ENCODE data around the gene PGAM1. TPM values are rescaled to one million over a fixed set of nuclear protein-coding genes. Genes with fewer than 3 reads are reported as not detected.

The PGAM1 gene
- total and polyA plus RNA-seq, 9 of the 15 experiments (the other 6 are each of a cell fraction or from before 2014, with no cell fraction given): 40.3 to 559 (median 269) TPM

DNA sequence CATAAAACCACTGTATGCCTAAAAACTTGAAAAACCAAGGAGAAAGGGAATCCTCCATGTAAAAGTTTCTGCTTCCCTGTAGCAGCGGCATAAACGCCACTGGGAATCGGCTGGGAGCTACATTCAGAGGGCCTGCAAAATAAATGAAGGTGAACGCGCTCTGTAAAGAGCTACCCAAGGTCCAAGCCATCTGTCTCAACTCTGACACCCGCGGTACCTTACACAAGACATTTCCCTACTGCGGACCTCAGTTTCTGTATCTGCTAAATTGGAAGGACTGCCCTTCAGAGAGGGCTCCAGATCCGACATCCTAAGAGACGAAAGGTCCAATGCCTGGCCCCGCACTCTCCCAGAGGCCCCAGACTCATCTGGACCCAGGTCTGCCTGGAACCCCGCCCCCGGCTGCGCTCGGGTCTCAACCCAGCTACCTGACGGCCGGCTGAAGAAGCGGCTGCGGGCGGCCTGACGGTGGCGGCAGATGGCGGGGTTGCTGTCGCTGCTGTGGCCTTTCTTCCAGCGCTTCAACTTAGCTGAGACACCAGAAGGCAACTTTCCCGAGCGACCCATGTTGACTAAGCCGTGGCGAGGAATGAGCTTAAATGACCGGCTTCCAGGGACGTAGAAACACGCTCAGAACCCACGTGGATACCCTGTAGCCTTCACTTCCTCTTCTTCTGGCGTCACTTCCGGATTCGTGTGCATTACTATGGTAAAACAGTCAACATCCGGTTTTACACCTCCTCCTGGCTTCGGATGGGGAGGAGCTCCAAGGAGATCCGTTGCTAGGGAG is 25.1 kb upstream of the PGAM1 start, which contains the start of gene RRP12 (continued):
- TF ChIP-seq, protein P1, sequence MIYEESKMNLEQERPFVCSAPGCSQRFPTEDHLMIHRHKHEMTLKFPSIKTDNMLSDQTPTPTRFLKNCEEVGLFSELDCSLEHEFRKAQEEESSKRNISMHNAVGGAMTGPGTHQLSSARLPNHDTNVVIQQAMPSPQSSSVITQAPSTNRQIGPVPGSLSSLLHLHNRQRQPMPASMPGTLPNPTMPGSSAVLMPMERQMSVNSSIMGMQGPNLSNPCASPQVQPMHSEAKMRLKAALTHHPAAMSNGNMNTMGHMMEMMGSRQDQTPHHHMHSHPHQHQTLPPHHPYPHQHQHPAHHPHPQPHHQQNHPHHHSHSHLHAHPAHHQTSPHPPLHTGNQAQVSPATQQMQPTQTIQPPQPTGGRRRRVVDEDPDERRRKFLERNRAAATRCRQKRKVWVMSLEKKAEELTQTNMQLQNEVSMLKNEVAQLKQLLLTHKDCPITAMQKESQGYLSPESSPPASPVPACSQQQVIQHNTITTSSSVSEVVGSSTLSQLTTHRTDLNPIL (CRISPR knock-in tag; IDR thresholded peaks at IDR 0.05): no peak
- TF ChIP-seq NFRKB (IDR thresholded peaks at IDR 0.05; ENCODE audit: low read depth) (no peak), NUFIP1 (IDR thresholded peaks at IDR 0.05; ENCODE audit: partially characterized antibody) (no peak), ZNF212 (CRISPR knock-in tag; IDR thresholded peaks at IDR 0.05) (no peak), KDM4B (IDR thresholded peaks at IDR 0.05; ENCODE audit: borderline replicate concordance in 2 of 2, low read depth in 1 of 2) (peak in 1 of 2 experiments; percentile 60; a peak in 1 of 4 replicates), ZNF3 (CRISPR knock-in tag; IDR thresholded peaks at IDR 0.05) (no peak), ARHGAP35 (IDR thresholded peaks at IDR 0.05; ENCODE audit: partially characterized antibody) (no peak), CBFB (CRISPR knock-in tag; IDR thresholded peaks at IDR 0.05) (no peak), FOXK2 (conservative IDR thresholded peaks at IDR 0.05 in 1 of 2, IDR thresholded peaks at IDR 0.05 in 1 of 2; ENCODE audit: low read depth in 2 of 2) (peak; percentile 96 to 98), DACH1 (IDR thresholded peaks at IDR 0.05; ENCODE audit: partially characterized antibody) (no peak), IFI16 (CRISPR knock-in tag; IDR thresholded peaks at IDR 0.05) (no peak), TSC22D4 (tag; IDR thresholded peaks at IDR 0.05) (no peak), ZNF280A (IDR thresholded peaks at IDR 0.05; ENCODE audit: low read depth, partially characterized antibody) (no peak), RBM14 (IDR thresholded peaks at IDR 0.05; ENCODE audit: borderline replicate concordance, insufficient read depth, low read depth, low read length) (no peak), TAL1 (IDR thresholded peaks at IDR 0.05) (no peak), USF1 (CRISPR knock-in tag; IDR thresholded peaks at IDR 0.05) (peak; percentile 67)
- TF ChIP-seq, protein P2, sequence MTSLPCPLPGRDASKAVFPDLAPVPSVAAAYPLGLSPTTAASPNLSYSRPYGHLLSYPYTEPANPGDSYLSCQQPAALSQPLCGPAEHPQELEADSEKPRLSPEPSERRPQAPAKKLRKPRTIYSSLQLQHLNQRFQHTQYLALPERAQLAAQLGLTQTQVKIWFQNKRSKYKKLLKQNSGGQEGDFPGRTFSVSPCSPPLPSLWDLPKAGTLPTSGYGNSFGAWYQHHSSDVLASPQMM (CRISPR knock-in tag; IDR thresholded peaks at IDR 0.05): no peak
- TF ChIP-seq, protein P3, sequence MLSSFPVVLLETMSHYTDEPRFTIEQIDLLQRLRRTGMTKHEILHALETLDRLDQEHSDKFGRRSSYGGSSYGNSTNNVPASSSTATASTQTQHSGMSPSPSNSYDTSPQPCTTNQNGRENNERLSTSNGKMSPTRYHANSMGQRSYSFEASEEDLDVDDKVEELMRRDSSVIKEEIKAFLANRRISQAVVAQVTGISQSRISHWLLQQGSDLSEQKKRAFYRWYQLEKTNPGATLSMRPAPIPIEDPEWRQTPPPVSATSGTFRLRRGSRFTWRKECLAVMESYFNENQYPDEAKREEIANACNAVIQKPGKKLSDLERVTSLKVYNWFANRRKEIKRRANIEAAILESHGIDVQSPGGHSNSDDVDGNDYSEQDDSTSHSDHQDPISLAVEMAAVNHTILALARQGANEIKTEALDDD (IDR thresholded peaks at IDR 0.05): no peak
- TF ChIP-seq, protein P4, sequence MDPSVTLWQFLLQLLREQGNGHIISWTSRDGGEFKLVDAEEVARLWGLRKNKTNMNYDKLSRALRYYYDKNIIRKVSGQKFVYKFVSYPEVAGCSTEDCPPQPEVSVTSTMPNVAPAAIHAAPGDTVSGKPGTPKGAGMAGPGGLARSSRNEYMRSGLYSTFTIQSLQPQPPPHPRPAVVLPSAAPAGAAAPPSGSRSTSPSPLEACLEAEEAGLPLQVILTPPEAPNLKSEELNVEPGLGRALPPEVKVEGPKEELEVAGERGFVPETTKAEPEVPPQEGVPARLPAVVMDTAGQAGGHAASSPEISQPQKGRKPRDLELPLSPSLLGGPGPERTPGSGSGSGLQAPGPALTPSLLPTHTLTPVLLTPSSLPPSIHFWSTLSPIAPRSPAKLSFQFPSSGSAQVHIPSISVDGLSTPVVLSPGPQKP (CRISPR knock-in tag; IDR thresholded peaks at IDR 0.05): no peak

All from K562 (cell line).